Nucleus accumbens (tissue), 56 donors: ENCODE data around the gene ESRRG.

Source experiments
- DNase-seq, 56 donors: peaks; one replicate each; lab custom pipeline; 2025; lab: John Stamatoyannopoulos, UW

Gene ESRRG

DNA sequence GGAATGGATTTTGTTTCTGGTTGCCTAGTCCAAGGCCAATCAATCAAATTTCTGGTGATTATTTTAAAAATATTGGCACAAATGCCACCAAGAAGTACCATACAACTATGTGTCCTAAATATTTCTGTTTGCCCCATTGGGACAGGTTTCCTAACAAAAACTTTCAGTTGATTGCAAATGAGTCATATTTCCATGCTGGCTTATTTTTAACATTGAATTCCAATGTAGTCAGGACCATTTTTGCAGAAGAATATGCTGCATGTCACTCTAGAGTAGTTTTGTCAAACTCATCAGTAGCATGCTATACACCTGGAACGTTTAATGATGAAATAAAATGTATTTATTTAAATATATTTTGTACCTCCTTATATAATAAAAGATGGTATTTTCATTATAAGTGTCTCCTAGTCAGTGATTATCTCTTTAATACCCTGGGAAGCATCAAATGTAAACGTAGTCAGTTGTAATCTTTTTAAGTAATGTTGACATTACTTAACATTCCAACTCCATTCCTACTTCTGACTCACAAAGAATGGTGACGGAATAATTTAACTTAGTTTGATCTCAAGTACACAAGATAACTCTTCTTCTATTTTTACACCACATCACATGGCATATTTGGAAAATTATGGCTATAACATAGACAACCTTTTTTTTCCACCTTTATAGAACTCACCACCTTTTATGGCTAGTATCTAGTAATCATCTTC lies 261.0 kb downstream of the ESRRG start:
- no peak for DNase-seq

DNA sequence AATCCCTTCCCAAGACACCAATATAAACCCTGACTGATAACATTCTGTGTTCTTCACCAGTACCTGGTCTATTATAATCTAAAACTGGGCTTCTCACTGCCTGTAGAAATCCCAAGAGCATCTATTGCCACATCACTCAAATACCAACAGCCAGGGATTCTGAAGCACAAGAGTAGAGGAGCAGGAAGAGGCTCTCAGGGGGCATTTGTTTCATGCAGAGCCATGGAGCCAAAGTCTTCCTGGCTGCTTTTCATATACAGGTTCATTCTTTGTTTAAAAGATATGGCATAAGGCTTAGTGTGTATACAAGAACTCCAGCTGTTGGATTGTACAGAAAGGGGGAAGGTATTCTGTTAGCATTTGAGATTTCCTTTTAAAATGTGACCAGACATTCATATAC lies 261.8 kb downstream of the ESRRG start:
- DNase-seq, result no peak

- no peak for DNase-seq
Measured at GRCh38 chr1:216459651-216460207, 263.5 kb downstream of the ESRRG start.

DNA sequence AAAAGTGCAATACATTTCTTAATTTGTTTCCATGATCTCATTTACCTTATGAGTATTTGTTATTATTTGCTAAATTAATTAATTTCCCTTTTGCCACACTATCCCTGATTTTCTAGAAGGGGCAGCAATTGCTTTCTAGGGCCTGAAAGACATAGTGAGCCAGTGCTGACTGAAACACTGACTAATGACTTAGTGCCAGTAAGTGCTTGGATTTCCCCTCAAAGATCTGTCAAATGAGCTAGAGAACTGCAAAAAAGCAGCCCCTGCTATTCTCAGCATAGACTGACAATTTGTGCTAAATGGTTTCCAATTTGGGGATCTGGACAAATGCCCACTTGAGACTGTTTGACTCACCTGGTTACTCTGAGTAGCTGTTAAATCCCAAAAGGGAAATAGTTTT lies 264.4 kb downstream of the ESRRG start:
- DNase-seq, result no peak

GRCh38 chr1:216457356-216457755 lies 265.9 kb downstream of the ESRRG start:
- no peak for DNase-seq

- no peak for DNase-seq
Measured at GRCh38 chr1:216456682-216457081, 266.5 kb downstream of the ESRRG start.

DNA sequence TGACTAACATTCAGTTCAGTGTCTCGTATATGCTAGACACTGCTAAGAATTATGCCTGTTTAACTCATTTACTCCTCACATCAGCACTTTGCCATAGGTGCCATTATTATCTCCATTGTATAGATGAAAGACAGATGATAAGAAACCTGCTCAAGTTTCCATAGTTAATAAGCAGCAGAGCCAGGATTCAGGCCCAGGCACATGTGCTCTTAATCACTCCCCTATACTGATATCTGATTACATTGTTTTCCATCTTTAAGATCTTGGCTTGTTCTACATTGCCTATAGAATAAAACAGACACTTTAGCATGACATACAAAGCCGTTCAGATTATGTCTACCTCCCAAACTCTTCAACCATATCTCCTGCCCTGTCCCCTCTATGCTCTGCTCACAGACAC lies 269.5 kb downstream of the ESRRG start:
- DNase-seq, result no peak
